Posterior vena cava (tissue), 2 donors: ENCODE data around the gene MICOS13. TPM values are rescaled to one million over a fixed set of nuclear protein-coding genes. Genes with fewer than 3 reads are reported as not detected.
"Not testable (repeated sequence)": the region's sequence is repeated elsewhere in the genome, so short reads cannot be mapped to it uniquely, and the experiment has no call there.

Source experiments
- DNase-seq: peaks from one replicate; pipeline ENCODE4 v3.0.0-alpha.2; 2020; ENCODE audit warnings: low spot score
- intact Hi-C, 2 donors: fragments of 100-400 bp; cut with DNase I; formaldehyde crosslinking; loops; one replicate each; pipeline versions ENCODE4 v1.14.1 to v1.14.2; 2022 to 2023
- total RNA-seq, 2 donors: library from RNA; stranded (reverse); fragmentation: NEBNext Ultra II Directional; extraction: Animal tissue kit (Norgen Biotek cat#: 25700); gene quantifications; one replicate each; pipeline ENCODE4 v1.2.1, GENCODE V29; 2021
- donor health status: DM: yes; HTN: yes; CAD: no.
- donor health status: DM: yes; HTN: yes; CAD: no.

MICOS13 gene
- total RNA-seq, 2 donors from 2014 or later = 54.1 to 54.4 TPM

DNA sequence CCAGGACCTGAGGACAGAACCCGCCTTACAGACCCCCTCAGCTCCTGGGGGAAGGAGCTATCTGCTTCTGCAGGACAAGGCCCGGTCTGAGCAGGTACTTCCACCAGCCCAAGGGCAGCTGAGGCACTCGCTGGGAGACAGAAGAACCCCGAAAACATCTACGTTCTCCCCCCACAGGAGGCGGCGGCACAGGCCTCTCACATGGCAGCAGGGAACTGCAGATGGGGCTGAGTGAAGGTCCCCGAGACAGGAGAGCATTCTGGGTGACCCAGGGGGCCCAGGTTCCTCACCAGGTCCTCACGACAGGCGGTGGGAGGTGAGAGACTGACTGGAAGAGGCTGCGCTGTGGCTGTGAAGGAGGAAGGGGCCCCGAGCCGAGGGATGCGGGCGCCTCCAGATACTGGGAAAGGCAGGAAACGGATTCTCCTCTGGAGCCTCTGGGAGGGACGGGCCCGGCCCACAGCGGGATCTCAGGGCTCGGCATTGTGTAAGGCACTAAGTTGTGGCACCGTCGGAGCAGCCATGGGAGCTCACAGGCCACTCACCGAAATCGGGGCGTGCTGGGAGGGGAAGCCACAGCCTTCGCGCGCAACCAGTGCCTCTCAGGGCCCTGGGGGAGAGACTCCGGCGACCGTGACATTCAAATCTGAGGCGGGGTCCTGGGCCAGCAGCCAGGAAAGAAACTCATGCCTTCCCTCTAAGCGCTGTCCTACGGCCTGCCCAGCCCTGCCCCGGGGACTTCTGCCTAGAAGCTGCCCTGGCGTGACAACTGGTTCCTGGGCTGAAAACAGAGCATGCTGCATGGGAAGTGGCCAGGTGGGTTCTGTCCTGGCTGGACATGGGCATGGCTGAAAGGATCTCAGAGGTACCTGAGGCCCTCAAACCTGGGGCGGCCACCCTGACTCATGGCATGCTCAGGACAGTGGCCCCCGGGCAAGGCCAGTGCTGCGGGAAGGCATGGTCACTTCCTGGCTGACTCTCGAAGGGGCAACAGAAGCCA is 23.8 kb upstream of the MICOS13 start:
- intact Hi-C loops = no loop called here

DNA sequence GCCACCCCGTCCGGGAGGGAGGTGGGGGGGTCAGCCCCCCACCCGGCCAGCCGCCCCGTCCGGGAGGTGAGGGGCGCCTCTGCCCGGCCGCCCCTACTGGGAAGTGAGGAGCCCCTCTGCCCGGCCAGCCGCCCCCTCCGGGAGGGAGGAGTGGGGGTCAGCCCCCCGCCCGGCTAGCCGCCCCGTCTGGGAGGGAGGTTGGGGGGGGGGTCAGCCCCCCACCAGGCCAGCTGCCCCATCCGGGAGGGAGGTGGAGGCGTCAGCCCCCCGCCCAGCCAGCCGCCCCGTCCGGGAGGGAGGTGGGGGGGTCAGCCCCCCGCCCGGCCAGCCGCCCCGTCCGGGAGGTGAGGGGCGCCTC is 21.7 kb upstream of the MICOS13 start:
- DNase-seq, intact Hi-C loops: not testable (repeated sequence)

More for the DNA sequence above, 23.8 kb upstream of the MICOS13 start:
- no peak for DNase-seq

DNA sequence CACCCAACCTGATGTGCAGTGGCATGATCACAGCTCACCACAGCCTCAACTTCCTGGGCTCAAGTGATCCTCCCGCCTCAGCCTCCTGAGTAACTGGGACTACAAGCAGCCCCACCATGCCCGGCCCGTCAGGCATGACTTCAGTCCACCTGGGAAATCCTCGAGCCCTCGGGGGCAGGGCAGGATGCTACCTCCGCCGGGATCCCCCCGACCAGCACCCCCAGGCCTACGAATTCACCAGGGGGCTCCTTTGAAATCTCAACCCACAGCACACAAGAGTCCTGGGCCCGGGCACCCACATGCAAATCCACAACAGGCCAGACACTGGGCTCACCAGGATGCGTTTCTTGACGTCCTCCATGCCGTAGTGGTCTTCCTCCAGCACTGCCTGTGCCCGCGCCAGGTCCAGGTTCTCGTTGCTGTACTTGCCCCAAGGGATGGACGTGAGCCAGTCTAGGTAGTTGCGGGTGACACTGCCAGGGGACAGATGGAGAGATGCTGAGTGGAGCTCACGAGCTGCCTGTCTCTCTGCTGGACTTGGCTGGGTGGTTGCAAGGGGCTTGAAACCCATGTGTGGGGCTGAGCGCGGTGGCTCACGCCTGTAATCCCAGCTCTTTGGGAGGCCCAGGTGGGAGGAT is 20.3 kb upstream of the MICOS13 start:
- intact Hi-C loops = no loop called here
- DNase-seq = no peak

DNA sequence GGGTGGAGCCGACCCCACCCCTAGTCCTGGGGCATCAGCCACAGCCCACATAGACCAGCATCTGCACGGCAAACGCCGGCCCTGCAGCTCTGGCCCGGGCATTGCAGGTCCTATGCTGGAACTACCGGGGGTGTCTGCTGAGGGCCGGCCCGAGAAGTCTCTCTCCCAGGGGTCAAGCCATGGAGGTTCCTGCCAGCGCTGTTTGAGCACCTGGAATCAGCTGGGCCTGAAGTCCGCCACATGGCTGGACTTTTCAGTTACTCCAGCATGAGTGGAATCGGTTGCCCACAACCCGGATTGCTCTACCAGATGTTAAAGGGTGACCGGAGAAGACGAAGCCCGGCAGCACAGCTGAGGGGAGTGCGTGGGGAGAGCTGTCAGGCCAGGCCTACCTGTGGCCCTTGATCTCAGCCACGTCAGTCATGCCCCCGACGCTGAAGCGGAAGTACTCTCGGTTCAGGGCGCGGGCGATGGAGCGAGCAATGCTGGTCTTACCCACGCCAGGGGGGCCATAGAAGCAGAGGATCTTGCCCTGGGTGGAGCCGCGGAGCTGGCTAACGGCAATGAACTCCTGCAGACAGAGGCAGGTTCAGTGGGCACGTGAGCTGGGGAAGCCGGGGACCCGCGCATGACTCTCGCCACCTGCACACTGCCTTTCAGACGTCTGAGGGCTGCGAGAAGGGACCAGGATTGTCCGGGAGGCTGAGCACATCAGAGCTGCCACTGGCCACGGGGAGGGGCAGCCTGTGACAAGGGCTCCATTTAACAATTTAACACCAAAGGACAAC is 18.5 kb upstream of the MICOS13 start:
- intact Hi-C loops = no loop called here
- DNase-seq = peak; percentile 73

- intact Hi-C loops = no loop called here
- DNase-seq = peak; percentile 77
Observed at GRCh38 chr19:5697890-5698634, 17.7 kb upstream of the MICOS13 start.

- intact Hi-C loops = no loop called here
- no peak for DNase-seq
Observed at GRCh38 chr19:5697022-5697889, 16.9 kb upstream of the MICOS13 start.

DNA sequence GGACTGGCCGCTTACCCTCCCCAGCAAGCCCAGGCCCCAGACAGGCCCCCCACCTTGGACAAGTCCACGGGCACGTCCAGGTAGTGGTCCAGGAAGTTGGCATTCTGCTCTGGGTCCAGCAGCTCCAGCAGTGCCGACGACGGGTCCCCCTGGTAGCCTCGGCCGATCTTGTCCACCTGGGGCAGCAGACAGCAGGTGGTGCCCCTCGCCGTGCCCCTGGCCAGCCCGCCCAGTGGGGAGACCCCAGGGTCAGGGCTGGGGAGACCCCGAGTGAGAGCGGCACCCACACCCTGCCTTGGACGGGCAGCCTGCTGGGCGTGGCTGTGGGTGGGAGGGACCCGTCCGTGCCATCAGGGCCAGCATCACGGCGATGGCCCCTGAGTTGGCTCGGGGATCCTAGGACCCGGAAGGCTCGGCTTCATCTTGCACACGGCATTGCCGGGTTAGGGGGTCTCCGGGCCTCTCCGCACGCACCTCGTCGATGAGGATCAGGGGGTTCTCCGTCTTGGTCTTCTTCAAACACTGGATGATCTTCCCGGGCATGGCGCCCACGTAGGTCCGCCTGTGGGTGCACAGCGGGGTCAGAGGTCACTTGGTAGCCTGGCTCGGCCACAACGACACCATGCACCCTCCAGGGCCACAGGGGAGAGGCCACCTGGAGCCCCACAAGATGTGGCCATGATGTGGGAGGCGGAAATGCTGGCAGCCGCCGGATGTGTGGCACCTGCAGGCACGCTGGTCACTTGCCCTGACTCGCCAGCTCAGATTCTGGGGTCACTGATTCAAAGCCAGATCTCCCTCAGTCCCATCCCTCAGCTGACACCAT is 16.1 kb upstream of the MICOS13 start:
- peak; percentile 79 for DNase-seq
- intact Hi-C loops = no loop called here

GRCh38 chr19:5695649-5696195 is 15.4 kb upstream of the MICOS13 start:
- DNase-seq = peak; percentile 75
- intact Hi-C loops = no loop called here

GRCh38 chr19:5694956-5695648 is 14.8 kb upstream of the MICOS13 start:
- DNase-seq = peak; percentile 58
- intact Hi-C loops = no loop called here

DNA sequence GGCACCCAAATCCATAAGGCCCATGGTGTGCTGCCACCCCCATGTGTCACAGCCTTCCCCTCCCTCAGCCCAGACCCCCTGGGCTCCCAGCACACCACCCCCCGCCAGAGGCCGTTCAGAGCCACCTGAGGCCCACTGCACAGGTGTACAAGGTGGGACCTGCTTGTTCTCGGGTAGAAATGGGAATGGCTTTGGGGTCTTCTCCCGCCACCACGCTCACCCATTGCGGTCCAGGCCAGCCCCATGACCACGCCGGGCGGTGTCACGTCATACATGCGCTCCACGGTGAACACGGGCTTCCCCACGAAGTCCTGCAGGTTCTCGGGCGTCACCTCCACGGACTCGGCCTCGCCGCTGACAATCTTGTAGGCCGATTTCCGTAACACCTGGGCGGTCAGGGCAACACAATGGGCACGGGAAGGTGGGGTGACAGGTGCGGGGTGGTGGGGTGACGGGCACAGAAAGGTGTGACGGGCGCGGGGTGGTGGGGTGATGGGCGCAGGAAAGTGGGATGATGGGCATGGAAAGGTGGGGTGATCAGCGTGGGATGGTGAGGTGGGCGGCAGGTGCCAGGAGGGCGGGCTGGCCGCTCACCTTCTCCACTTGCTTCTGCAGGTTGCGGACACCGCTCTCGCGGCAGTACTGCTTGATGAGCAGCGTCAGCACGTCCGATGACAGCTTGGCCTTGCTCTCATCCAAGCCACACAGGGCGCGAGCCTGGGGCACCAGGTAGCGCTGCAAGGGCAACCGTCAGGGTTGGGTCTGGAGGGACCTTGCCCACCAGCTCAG is 14.0 kb upstream of the MICOS13 start:
- intact Hi-C loops = no loop called here
- DNase-seq = peak; percentile 80

GRCh38 chr19:5693195-5694166 is 13.2 kb upstream of the MICOS13 start:
- intact Hi-C loops = no loop called here
- DNase-seq = peak; percentile 61

DNA sequence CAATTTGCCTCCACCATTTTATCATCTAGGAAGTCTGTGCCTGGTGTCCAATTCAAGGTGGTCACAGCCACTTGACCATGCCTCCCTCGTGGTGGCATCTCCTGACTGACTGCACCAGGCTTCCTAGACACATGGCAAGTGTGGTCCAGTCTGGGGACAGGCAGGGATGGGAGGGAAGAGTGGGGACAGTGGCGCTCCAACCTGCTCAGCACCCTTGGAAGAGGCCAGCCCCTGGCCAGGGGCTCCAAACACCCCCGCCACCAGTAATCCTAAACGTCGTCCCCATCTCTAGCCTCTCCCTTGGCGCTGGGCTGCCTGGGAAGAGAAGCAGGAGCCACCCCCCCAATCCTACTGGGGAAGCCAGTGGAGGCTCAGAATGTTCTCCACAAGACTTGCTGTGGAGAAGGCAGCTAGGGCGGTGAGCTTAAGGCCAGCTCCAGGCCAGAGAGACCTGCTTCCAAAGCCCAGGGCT is 12.4 kb upstream of the MICOS13 start:
- DNase-seq = no peak
- intact Hi-C loops = no loop called here

DNA sequence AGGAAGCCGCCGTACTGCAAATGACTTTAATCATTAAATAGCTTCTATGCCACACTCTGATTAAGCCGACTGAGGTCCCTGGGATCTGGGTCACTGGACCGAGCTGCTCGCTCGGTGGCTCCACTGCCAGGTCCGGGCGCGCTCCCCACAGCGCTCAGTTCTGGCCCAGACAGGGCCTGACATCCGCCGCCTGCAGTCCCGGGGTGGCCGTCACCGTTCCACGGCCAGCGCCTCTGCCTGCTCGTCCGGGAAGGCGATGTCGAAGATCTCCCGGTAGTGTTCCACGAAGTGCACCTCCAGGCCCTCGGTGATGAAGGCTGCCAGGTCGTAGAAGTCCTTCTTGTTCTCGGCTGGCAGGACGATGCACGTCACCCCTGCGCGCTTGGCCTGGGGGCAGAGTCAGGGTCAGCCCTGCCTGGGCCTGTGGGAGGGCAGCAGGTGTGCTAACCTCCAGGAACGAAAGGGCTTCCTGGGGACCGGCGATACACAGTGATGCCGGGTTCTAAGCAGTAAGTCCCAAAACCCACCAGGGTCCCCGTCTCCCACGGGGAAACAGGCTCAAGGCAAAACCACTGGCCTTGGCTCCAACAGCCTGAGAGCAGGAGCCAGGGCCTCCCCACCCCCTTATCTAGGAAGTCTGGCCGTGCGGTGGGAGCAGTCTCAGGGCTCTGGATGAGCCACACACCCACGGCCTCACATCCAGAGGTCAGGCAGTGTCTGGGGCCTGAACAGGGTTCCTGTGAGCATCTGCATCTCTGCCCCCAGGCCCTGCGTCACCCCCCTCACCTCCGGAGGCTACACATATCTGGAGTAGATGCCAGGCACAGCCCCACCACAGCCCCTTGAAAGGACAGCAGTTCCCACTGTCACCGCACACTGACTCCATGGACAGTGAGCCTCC is 11.8 kb upstream of the MICOS13 start:
- intact Hi-C loops = no loop called here
- DNase-seq = peak; percentile 73
